IMR-90 (cell line): Measurements from ENCODE around the gene CRNN.

Experiments used
- BHLHE40 ChIP-seq: fragments of 150-350 bp; IDR thresholded peaks from 2 replicates; pipeline ENCODE4 v1.6.1; 2016; ENCODE audit warnings: mild to moderate bottlenecking, low read depth, low read length
- CEBPB ChIP-seq: IDR thresholded peaks from 2 replicates; pipeline ENCODE4 v1.6.1; 2012; ENCODE audit warnings: low read depth, low read length, improper control_type of control experiment
- CHD1 ChIP-seq: IDR thresholded peaks from 2 replicates; pipeline ENCODE4 v1.6.1; 2012; ENCODE audit warnings: low read depth, low read length, improper control_type of control experiment
- FOS ChIP-seq: fragments of 150-350 bp; IDR thresholded peaks from 2 replicates; pipeline ENCODE4 v1.6.1; 2016; ENCODE audit warnings: low read depth, low read length
- MAFK ChIP-seq: IDR thresholded peaks from 2 replicates; pipeline ENCODE4 v1.6.1; 2012; ENCODE audit warnings: low read depth, low read length, improper control_type of control experiment
- MAZ ChIP-seq: IDR thresholded peaks from 2 replicates; pipeline ENCODE4 v1.6.1; 2012; ENCODE audit warnings: low read depth, mild to moderate bottlenecking, low read length, improper control_type of control experiment, moderate library complexity, borderline replicate concordance
- MXI1 ChIP-seq: IDR thresholded peaks from 2 replicates; pipeline ENCODE4 v1.6.1; 2012; ENCODE audit warnings: low read depth, mild to moderate bottlenecking, low read length, moderate library complexity, borderline replicate concordance
- POLR2A ChIP-seq: IDR thresholded peaks from 2 replicates; pipeline ENCODE4 v1.6.1; 2012; ENCODE audit warnings: mild to moderate bottlenecking, low read depth, low read length
- RAD21 ChIP-seq: IDR thresholded peaks from 2 replicates; pipeline ENCODE4 v1.6.1; 2012; ENCODE audit warnings: low read length, improper control_type of control experiment
- TF ChIP-seq, protein P1 (sequence below): conservative IDR thresholded peaks from 2 replicates; pipeline ENCODE4 v1.5.1; 2012; ENCODE audit warnings: mild to moderate bottlenecking, low read depth, low read length, improper control_type of control experiment
- TF ChIP-seq, protein P2 (sequence below): fragments of 150-350 bp; IDR thresholded peaks from 2 replicates; pipeline ENCODE4 v1.6.1; 2016; ENCODE audit warnings: low read depth, mild to moderate bottlenecking, low read length, moderate library complexity, borderline replicate concordance

DNA sequence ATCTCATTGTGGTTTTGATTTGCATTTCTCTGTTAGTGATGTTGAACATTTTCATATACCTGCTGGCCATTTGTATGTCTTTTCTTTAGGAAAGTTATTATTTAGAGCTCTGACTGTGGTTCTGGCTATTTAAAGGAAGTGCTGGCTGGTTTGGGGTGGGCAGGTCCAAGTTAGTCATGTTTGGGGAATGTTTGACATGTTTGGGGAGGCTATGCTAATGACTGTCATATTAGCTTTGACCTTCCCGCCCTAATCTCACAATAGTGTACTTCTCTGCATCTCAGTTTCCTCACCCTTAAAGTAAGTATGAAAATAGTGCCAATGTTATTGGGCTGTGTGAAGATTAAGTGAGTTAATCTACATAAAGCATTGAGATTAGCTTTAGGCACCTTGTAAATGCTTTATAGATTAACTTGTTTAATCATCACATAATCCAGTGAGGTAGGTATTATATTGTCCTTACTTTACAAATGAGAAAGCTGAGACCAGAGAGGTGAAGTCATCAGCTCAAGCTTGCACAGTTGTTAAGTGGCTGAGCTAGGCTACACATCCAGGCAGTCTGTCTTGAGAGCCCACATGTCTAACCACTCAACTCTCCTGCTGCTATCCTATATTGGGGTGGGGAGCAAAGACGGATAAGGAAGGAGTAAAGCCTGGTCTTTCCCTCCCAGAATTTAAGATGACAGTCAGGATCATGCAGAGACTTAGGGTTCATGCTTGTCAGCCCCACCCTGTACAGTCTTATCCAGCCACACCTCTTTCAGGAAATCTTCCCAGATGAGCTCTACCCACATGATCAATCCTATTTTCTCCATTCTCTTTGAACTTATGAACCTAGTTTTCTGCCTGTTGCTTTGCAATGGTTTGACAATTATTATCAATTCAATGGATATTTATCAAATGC is 22.8 kb upstream of the CRNN start:
- no peak for TF ChIP-seq POLR2A
- TF ChIP-seq, protein P1, sequence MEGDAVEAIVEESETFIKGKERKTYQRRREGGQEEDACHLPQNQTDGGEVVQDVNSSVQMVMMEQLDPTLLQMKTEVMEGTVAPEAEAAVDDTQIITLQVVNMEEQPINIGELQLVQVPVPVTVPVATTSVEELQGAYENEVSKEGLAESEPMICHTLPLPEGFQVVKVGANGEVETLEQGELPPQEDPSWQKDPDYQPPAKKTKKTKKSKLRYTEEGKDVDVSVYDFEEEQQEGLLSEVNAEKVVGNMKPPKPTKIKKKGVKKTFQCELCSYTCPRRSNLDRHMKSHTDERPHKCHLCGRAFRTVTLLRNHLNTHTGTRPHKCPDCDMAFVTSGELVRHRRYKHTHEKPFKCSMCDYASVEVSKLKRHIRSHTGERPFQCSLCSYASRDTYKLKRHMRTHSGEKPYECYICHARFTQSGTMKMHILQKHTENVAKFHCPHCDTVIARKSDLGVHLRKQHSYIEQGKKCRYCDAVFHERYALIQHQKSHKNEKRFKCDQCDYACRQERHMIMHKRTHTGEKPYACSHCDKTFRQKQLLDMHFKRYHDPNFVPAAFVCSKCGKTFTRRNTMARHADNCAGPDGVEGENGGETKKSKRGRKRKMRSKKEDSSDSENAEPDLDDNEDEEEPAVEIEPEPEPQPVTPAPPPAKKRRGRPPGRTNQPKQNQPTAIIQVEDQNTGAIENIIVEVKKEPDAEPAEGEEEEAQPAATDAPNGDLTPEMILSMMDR = no peak
- TF ChIP-seq BHLHE40 = no peak
- TF ChIP-seq, protein P2, sequence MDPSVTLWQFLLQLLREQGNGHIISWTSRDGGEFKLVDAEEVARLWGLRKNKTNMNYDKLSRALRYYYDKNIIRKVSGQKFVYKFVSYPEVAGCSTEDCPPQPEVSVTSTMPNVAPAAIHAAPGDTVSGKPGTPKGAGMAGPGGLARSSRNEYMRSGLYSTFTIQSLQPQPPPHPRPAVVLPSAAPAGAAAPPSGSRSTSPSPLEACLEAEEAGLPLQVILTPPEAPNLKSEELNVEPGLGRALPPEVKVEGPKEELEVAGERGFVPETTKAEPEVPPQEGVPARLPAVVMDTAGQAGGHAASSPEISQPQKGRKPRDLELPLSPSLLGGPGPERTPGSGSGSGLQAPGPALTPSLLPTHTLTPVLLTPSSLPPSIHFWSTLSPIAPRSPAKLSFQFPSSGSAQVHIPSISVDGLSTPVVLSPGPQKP = no peak
- TF ChIP-seq MAFK = no peak
- no peak for TF ChIP-seq CHD1
- TF ChIP-seq FOS = no peak
- TF ChIP-seq CEBPB = no peak
- no peak for TF ChIP-seq RAD21
- no peak for TF ChIP-seq MXI1
- no peak for TF ChIP-seq MAZ
